IMR-90 (cell line): ENCODE data around the gene SESN1. TPM values are rescaled to one million over a fixed set of nuclear protein-coding genes. Genes with fewer than 3 reads are reported as not detected.

Experiments
- ATAC-seq: fragments of 200-7000 bp; cut with Tn5 transposase; 2 replicates; pipeline ENCODE4 v1.9.1; 2020; ENCODE audit warnings: low read depth, mild to moderate bottlenecking, moderate library complexity
- BruUV-seq: library from RNA; stranded (reverse); fragments of 400-500 nt; replicated peaks from 2 replicates; lab custom pipeline; 2021; lab: Mats Ljungman, UMichigan
- CTCF ChIA-PET: fragments of 300-600 bp; formaldehyde crosslinking; extraction: SDS; loops from one replicate; lab custom pipeline; 2021; ENCODE audit warnings: antibody characterized with exemption; lab: Yijun Ruan, JAX
- POLR2A ChIA-PET: fragments of 300-600 bp; sonication (Branson Sonifier 250); formaldehyde crosslinking; loops from one replicate; lab custom pipeline; 2022; ENCODE audit warnings: antibody characterized with exemption; ENCODE audit not compliant: unreplicated experiment; lab: Charles Lee
- DNase-seq: peaks from one replicate; pipeline ENCODE4 v3.0.0; 2013
- H2AFZ ChIP-seq: replicated peaks from 2 replicates; pipeline ENCODE3; 2013; ENCODE audit warnings: low read length, mild to moderate bottlenecking; ENCODE audit not compliant: poor library complexity
- H2AK5ac ChIP-seq: 2 replicates; pipeline ENCODE4 v1.6.1; 2013; ENCODE audit warnings: low read depth, low read length, inconsistent platforms
- H2AK9ac ChIP-seq: replicated peaks from 2 replicates; pipeline ENCODE3; 2013; ENCODE audit warnings: mild to moderate bottlenecking, low read depth, low read length, moderate library complexity; ENCODE audit not compliant: poor library complexity
- H2BK120ac ChIP-seq: 2 replicates; pipeline ENCODE4 v1.6.1; 2013; ENCODE audit warnings: low read depth, low read length, inconsistent platforms
- H2BK15ac ChIP-seq: 3 replicates; pipeline ENCODE4 v1.6.1; 2013; ENCODE audit warnings: low read depth, low read length, inconsistent platforms
- H2BK20ac ChIP-seq: 2 replicates; pipeline ENCODE4 v1.6.1; 2013; ENCODE audit warnings: low read depth, mild to moderate bottlenecking, inconsistent platforms, low read length, moderate library complexity
- H2BK5ac ChIP-seq: 2 replicates; pipeline ENCODE4 v1.6.1; 2013; ENCODE audit warnings: mild to moderate bottlenecking, low read depth, low read length, inconsistent platforms; ENCODE audit not compliant: poor library complexity, severe bottlenecking
- H3K14ac ChIP-seq: replicated peaks from 2 replicates; pipeline ENCODE4 v1.6.1; 2013; ENCODE audit warnings: low read depth, low read length, inconsistent platforms
- H3K18ac ChIP-seq: 2 replicates; pipeline ENCODE4 v1.6.1; 2013; ENCODE audit warnings: low read depth, low read length, control low read depth
- H3K23ac ChIP-seq: 2 replicates; pipeline ENCODE4 v1.6.1; 2013; ENCODE audit warnings: low read depth, low read length, inconsistent platforms
- H3K27ac ChIP-seq: 2 replicates; pipeline ENCODE4 v1.5.1; 2013; ENCODE audit warnings: mild to moderate bottlenecking, control low read depth, low read length; ENCODE audit not compliant: insufficient read depth
- H3K27me3 ChIP-seq: 2 replicates; pipeline ENCODE4 v1.6.1; 2013; ENCODE audit warnings: low read length; ENCODE audit not compliant: control insufficient read depth, insufficient read depth
- H3K36me3 ChIP-seq: 2 replicates; pipeline ENCODE4 v1.6.1; 2013; ENCODE audit warnings: low read length, mixed read lengths; ENCODE audit not compliant: control insufficient read depth, insufficient read depth
- H3K4ac ChIP-seq: 2 replicates; pipeline ENCODE4 v1.6.1; 2013; ENCODE audit warnings: low read depth, low read length, inconsistent platforms
- H3K4me1 ChIP-seq: 2 replicates; pipeline ENCODE4 v1.6.1; 2013; ENCODE audit warnings: low read length, mixed read lengths; ENCODE audit not compliant: control insufficient read depth, insufficient read depth
- H3K4me2 ChIP-seq: 2 replicates; pipeline ENCODE4 v1.6.1; 2013; ENCODE audit warnings: low read depth, mild to moderate bottlenecking, control low read depth, low read length, moderate library complexity
- H3K4me3 ChIP-seq: 2 replicates; pipeline ENCODE4 v1.5.1; 2013; ENCODE audit warnings: low read depth, mild to moderate bottlenecking, control low read depth, low read length, moderate library complexity; ENCODE audit not compliant: insufficient read depth
- H3K56ac ChIP-seq: 2 replicates; pipeline ENCODE4 v1.6.1; 2013; ENCODE audit warnings: low read length, inconsistent platforms; ENCODE audit not compliant: insufficient read depth; ENCODE audit errors: extremely low read depth
- H3K79me1 ChIP-seq, 2 experiments: 2 replicates each; pipeline ENCODE4 v1.6.1; 2013; ENCODE audit warnings: low read length in 2 of 2, inconsistent platforms in 1 of 2, low read depth in 1 of 2
- H3K9ac ChIP-seq: 2 replicates; pipeline ENCODE4 v1.6.1; 2013; ENCODE audit warnings: low read depth, low read length, control low read depth
- H3K9me1 ChIP-seq: 2 replicates; pipeline ENCODE4 v1.6.1; 2013; ENCODE audit warnings: low read length, inconsistent platforms; ENCODE audit not compliant: insufficient read depth
- H3K9me3 ChIP-seq: 2 replicates; pipeline ENCODE4 v1.6.1; 2013; ENCODE audit warnings: low read length; ENCODE audit not compliant: control insufficient read depth, insufficient read depth
- H4K20me1 ChIP-seq: 2 replicates; pipeline ENCODE4 v1.6.1; 2013; ENCODE audit warnings: low read length, inconsistent platforms; ENCODE audit not compliant: insufficient read depth
- H4K5ac ChIP-seq: 2 replicates; pipeline ENCODE4 v1.6.1; 2013; ENCODE audit warnings: mild to moderate bottlenecking, low read depth, low read length, control low read depth
- H4K8ac ChIP-seq, 2 experiments: 2 replicates each; pipeline ENCODE4 v1.6.1; 2013; ENCODE audit warnings: low read depth in 2 of 2, low read length in 2 of 2, control low read depth in 1 of 2, inconsistent platforms in 1 of 2
- H4K91ac ChIP-seq: 2 replicates; pipeline ENCODE4 v1.6.1; 2013; ENCODE audit warnings: low read depth, low read length, inconsistent platforms; ENCODE audit not compliant: insufficient read depth
- CHD1 ChIP-seq: IDR thresholded peaks from 2 replicates; pipeline ENCODE4 v1.6.1; 2012; ENCODE audit warnings: low read depth, low read length, improper control_type of control experiment
- RCOR1 ChIP-seq: IDR thresholded peaks from 2 replicates; pipeline ENCODE4 v1.6.1; 2012; ENCODE audit warnings: mild to moderate bottlenecking, low read length, improper control_type of control experiment; ENCODE audit not compliant: insufficient replicate concordance
- WGBS, 2 experiments: methylation state at CpG; one replicate each; pipeline versions ENCODE4 v1.1.5 to v1.1.7; 2013; ENCODE audit warnings: missing lambda C conversion rate in 2 of 2; ENCODE audit not compliant: insufficient read length in 1 of 2; ENCODE audit errors: extremely low coverage in 2 of 2; 5-methylcytosine and 5-hydroxymethylcytosine counted together
- dilution Hi-C: fragments of 300-500 bp; cut with HindIII; formaldehyde crosslinking; loops from one replicate; pipeline ENCODE4 v1.14.3; 2018; ENCODE audit warnings: low sequenced_read_pairs; ENCODE audit not compliant: unreplicated experiment
- in situ Hi-C: fragments of 300-500 bp; cut with MboI; formaldehyde crosslinking; loops from 3 replicates; pipeline ENCODE4 v1.14.3; 2019; ENCODE audit warnings: low sequenced_read_pairs, inconsistent platforms, mixed read lengths
- intact Hi-C: fragments of 100-400 bp; cut with micrococcal nuclease; formaldehyde crosslinking; loops from 2 replicates; pipeline ENCODE4 v1.10.0; 2022
- polyA plus RNA-seq, 3 experiments: library from polyadenylated mRNA; depleted of rRNA; stranded (reverse); fragments of >200 nt; gene quantifications; 2 replicates each; pipeline ENCODE4 v1.2.3, GENCODE V29; 2012; ENCODE audit warnings: low replicate concordance in 1 of 3
- total RNA-seq: library from RNA; depleted of rRNA; stranded (reverse); fragments of >200 nt; gene quantifications from 2 replicates; pipeline ENCODE4 v1.2.3, GENCODE V29; 2012

Gene SESN1
- total and polyA plus RNA-seq, 2 of the 4 experiments (the other 2 are of a cell fraction): 9.7 to 16.7 TPM

- H3K9me3 ChIP-seq: no peaks in the 10 kb centered on the region
- no peak overlapping the region for H4K91ac ChIP-seq
- H2BK120ac ChIP-seq: no peak overlapping the region
- no peak overlapping the region for H3K14ac ChIP-seq
- no peak overlapping the region for H2AK9ac ChIP-seq
- no CpG with 5 or more reads among the region's 5 CpGs for WGBS, 2 experiments
- H4K20me1 ChIP-seq: no peaks in the 10 kb centered on the region
- CTCF ChIA-PET: interaction anchor here (0.6 kb wide), 1 partner anchor 15 kb away, joined by 6 read pairs; no protein-coding TSS in a partner anchor
- H2BK15ac ChIP-seq: no peak overlapping the region
- no peak overlapping the region for H3K56ac ChIP-seq
- no peak overlapping the region for H3K9ac ChIP-seq
- BruUV-seq: no TSS peak
- POLR2A ChIA-PET: no interaction called here
- in situ Hi-C loops: no loop called here
- H3K79me1 ChIP-seq: no peaks in the 10 kb centered on the region
- TF ChIP-seq RCOR1: no peak
- no peak for TF ChIP-seq CHD1
- no peak overlapping the region for H3K4me2 ChIP-seq
- no peak overlapping the region for H3K27ac ChIP-seq
- intact Hi-C loops: loop anchor here (5.0 kb wide), 1 partner anchor 81 kb away; no protein-coding TSS in a partner anchor
- H3K36me3 ChIP-seq: peaks cover 21% of the 10 kb centered on the region
- H4K8ac ChIP-seq: no peak overlapping the region
- no peak overlapping the region for H3K4ac ChIP-seq
- no peaks in the 10 kb centered on the region for H3K9me1 ChIP-seq
- no peak overlapping the region for H2BK5ac ChIP-seq
- H3K18ac ChIP-seq: no peak overlapping the region
- no peaks in the 10 kb centered on the region for H3K4me1 ChIP-seq
- no peak overlapping the region for H4K5ac ChIP-seq
- no peak for DNase-seq
- no peak for ATAC-seq
- H3K27me3 ChIP-seq: no peaks in the 10 kb centered on the region
- no peak overlapping the region for H2AFZ ChIP-seq
- dilution Hi-C loops: no loop called here
- H2AK5ac ChIP-seq: no peak overlapping the region
- no peak overlapping the region for H3K4me3 ChIP-seq
- H3K23ac ChIP-seq: no peak overlapping the region
- H2BK20ac ChIP-seq: no peak overlapping the region
Measured at GRCh38 chr6:108988765-108989164, 105.9 kb downstream of the SESN1 start.
